Inferior parietal cortex (tissue), 1 donor: ENCODE measurements around the gene PNPLA5.
"Not testable (repeated sequence)": the region's sequence is repeated elsewhere in the genome, so short reads cannot be mapped to it uniquely, and the experiment has no call there.

Experiments
- DNase-seq: peaks from one replicate; pipeline ENCODE4 v3.0.0-alpha.2; 2016; ENCODE audit errors: extremely low spot score

Gene PNPLA5, protein sequence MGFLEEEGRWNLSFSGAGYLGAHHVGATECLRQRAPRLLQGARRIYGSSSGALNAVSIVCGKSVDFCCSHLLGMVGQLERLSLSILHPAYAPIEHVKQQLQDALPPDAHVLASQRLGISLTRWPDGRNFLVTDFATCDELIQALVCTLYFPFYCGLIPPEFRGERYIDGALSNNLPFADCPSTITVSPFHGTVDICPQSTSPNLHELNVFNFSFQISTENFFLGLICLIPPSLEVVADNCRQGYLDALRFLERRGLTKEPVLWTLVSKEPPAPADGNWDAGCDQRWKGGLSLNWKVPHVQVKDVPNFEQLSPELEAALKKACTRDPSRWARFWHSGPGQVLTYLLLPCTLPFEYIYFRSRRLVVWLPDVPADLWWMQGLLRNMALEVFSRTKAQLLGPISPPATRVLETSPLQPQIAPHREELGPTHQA

GRCh38 chr22:43891360-43892182 is at the start of gene PNPLA5:
TSS of gene PNPLA5 (minus strand) at chr22:43892013. CDS start at chr22:43891880, 133 bp downstream.
- no peak for DNase-seq

GRCh38 chr22:43941449-43941848 is 49.6 kb upstream of the PNPLA5 start:
- DNase-seq: no peak

- DNase-seq: no peak
Observed at GRCh38 chr22:43931771-43932170, 40.0 kb upstream of the PNPLA5 start.

GRCh38 chr22:43928908-43929307 is 37.1 kb upstream of the PNPLA5 start:
- no peak for DNase-seq

DNA sequence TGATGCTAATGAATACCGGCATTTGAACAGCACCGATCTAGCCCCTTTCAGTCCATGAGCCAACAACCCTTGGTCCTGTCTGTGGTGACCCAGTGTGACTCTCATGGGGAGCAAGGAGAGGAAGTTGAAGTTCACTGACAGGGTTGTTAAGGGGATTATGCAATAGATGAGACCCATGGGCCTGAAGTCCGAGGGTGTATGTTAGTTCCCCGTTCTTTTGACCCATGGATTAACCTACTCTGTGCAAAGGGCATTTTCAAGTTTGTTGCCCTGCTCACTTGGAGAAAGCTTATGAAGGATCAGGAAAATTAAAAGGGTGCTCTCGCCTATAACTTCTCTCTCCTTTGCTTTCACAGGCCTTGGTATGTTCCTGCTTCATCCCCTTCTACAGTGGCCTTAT is 36.7 kb upstream of the PNPLA5 start:
- no peak for DNase-seq

- DNase-seq: no peak
Observed at GRCh38 chr22:43926349-43926710, 34.5 kb upstream of the PNPLA5 start.

DNA sequence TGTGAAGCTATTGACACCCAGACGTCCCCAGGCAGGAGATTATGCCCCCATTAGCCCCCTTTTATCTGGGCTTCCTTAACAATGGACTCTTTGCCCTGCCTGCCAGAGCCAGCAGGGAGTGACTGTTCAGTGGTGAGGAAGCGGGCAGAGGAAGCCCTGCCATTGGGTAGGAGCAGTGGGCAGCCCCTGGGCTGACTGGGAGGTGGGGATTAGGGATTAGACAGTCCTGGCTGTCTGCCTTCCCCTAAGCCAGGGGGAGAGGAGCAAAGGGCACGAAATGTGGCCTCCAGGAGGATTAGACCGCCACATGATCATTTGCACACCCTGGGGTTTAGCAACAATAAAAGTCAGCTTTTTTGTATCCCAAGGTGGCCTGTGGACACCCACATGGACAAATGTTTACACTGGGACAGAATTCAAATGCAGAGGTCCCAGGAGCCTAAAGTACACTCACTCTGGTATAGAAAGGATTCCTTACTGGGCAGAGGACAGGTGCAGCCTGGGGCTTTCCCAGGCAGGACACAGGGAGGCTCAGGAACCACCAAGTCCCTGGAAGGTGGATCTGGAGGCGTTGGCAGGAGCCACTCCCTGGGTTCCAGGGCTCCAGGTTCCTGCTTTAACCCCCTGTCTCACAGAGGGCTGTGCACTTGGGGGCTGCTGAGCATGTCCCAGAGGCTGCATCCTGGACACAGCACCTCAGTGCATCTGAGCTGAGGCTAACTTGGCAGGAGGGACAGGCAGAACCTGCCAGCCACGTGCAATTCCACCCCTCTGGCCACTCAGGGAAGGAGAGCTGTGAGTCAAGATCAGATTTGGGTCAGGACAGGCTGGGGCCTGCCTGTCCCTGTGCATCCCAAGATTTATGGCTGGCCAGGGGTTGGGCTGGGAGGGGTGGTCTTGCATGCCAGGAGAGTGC is 33.9 kb upstream of the PNPLA5 start:
- no peak for DNase-seq

GRCh38 chr22:43924877-43925276 is 33.1 kb upstream of the PNPLA5 start:
- no peak for DNase-seq

DNA sequence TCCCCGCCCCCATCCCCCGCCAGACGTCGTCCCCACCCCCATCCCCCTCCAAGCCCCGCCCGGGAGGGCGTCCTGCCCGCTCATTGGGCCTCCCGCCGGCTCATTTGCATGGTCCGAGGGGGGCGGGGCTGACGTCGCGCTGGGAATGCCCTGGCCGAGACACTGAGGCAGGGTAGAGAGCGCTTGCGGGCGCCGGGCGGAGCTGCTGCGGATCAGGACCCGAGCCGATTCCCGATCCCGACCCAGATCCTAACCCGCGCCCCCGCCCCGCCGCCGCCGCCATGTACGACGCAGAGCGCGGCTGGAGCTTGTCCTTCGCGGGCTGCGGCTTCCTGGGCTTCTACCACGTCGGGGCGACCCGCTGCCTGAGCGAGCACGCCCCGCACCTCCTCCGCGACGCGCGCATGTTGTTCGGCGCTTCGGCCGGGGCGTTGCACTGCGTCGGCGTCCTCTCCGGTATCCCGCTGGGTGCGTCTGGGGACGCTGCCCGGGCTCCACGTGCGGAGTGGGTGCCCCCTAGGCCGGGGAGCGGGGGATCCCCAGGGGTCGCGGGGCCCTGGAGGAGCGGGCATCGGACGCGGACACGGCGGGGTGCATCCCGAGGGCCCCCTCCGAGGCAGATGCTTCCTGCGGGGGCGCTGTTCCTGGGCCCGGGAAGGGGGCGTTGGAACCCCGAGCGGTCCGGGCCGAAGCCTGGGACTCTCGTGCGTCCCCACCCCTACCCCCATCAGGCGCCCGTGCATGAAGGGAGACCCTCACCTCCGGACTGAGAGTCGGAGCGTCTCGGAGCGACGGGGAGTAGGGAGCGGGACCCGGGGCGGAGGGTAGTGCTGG is 32.0 kb upstream of the PNPLA5 start, which contains the start of gene PNPLA3:
Gene PNPLA3, plus strand, starts transcription at position 175 of the 834 bp plus-strand sequence. Its CDS starts 107 bp downstream, at position 282.
- peak; percentile 76 for DNase-seq

GRCh38 chr22:43923191-43923590 is 31.4 kb upstream of the PNPLA5 start:
- DNase-seq: peak; percentile 9

- DNase-seq: no peak
Observed at GRCh38 chr22:43922123-43922522, 30.3 kb upstream of the PNPLA5 start.

- peak; percentile 18 for DNase-seq
Observed at GRCh38 chr22:43921370-43921769, 29.6 kb upstream of the PNPLA5 start.

DNA sequence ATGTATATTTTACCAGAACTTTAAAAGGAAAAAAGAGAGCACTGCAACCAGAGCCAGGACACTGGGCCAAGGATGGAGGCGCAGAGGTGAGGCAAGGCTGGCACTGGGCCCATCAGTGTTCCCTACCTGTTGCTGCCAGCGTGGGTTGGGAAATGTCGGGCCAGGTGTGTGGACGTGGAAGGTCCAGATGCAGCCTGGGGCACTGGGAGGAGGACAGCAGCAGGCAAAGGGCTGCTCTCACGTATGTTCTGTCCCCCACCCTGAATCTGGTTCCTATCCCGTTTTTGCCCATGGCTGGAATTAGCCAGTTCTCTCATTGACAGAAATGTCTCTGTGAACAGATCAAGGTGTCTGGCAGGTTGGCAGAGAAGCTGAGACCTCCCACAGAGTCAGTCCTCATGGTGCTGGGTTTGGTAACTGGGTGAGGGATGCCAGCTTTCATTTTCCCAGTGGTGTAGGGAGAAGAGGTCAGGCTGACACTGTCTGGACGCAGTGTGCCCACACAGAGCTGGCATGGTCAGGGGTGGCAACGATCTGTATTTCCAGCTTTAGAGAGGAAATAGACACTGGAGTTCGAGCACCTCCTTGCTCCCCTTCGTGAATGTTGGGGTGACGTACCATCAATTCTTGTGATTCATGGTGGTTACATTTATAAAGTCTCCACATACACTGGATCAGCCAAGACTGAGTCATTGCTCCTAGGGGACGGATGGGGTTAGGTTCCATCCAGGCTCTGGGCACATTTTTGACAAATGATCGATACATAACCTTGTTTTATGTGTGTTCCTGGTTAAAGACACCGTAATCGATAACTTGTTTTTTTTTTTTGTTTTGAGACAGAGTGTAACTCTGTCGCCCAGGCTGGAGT is 27.5 kb upstream of the PNPLA5 start:
- DNase-seq: no peak

GRCh38 chr22:43917521-43917920 is 25.7 kb upstream of the PNPLA5 start:
- DNase-seq: no peak

DNA sequence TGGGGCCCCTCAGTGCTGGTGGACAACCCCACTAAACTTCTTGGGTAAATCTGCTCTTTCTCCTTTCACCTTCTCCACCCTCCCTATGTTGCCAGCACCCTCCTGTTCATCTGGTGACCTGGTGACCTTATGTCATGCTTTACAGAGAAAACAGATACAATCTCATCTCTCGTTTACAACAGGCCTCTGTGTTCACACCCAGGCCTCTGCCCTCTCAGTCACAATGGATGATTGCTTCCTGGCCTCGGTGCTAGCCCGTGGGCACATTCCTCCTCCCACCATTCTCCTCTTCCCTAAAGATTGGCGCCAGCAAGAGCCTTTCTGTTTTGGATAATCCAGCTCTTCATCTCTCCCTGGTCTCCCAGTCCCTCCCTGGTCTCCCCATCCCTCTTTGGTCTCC is 19.5 kb upstream of the PNPLA5 start:
- DNase-seq: no peak

- no peak for DNase-seq
Observed at GRCh38 chr22:43910178-43910695, 18.4 kb upstream of the PNPLA5 start.

GRCh38 chr22:43909708-43910107 is 17.9 kb upstream of the PNPLA5 start:
- no peak for DNase-seq

DNA sequence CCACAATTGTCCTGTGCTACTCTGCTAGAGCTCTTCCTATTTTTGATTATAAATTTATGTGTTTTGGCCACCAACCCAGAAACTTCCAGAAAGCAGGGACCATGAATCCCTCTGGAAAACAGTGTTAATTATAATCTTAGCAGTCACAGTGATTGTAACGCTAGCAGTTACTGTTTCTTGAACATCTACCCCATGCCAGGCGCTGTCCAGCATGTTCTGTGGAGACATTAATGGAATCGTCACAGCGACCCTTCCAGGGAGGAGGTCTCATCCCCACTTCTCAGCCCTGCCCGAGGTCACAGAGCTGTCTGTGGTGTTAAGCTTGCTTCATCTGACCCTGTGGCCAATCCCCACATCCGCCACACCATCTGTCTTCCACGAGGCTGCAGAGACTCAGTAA is 13.9 kb upstream of the PNPLA5 start:
- DNase-seq: no peak

DNA sequence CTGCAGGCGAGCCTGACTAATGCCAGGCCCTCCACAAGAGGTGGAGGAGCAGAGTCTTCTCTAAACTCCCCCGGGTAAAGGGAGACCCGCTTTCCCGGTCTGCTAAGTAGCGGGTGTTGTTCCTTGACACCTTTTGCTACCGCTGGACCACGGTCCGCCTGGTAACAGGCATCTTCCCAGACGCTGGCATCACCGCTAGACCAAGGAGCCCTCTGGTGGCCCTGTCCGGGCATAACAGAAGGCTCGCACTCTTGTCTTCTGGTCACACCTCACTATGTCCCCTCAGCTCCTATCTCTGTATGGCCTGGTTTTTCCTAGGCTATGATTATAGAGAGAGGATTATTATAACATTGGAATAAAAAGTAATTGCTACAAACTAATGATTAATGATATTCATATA is 12.6 kb upstream of the PNPLA5 start:
- DNase-seq: not testable (repeated sequence)

DNA sequence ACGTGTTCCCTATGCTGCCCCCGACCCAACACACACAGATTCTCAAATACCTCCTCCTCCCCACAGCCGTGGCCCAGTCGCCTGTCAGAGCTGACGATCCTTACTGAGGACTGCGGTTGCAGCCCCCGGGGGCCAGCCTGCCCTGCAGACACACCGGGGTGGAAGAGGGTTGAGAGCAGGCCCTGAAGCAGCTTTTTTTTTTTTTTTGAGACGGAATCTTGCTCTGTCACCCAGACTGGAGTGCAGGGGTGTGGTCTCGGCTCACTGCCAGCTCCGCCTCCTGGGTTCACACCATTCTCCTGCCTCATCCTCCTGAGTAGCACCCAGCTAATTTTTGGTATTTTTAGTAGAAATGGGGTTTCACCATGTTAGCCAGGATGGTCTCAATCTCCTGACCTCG is 11.2 kb upstream of the PNPLA5 start:
- DNase-seq: not testable (repeated sequence)
